Measurements from ENCODE around the gene ATP2B3. TPM values are rescaled to one million over a fixed set of nuclear protein-coding genes. Genes with fewer than 3 reads are reported as not detected.

Gene ATP2B3
- total RNA-seq, 1 experiment from 2014 or later, result 0.35 TPM

GRCh38 chrX:153538424-153538823, 21.0 kb downstream of the ATP2B3 start:
- H2BK20ac ChIP-seq (ENCODE audit: low read depth, low read length, poor library complexity, severe bottlenecking), result no peak overlapping the region
- H2BK15ac ChIP-seq (ENCODE audit: low read depth, low read length), result no peak overlapping the region
- no peak overlapping the region for H3K56ac ChIP-seq (ENCODE audit: insufficient read length, low read depth, low read length)
- no peak for DNase-seq
- H2BK120ac ChIP-seq (ENCODE audit: low read depth, low read length, poor library complexity, severe bottlenecking), result no peak overlapping the region
- Mint-ChIP-seq H3K27ac (no peak overlapping the region), H3K36me3 (ENCODE audit: insufficient read depth in 1 of 3, low read depth in 3 of 3) (peaks cover 0 to 2% (median 0%) of the 10 kb centered on the region in 3 experiments; a peak in 3 of 7 replicates), H3K4me3 (no peak overlapping the region), H3K4me1 (no peaks in the 10 kb centered on the region), H3K27me3 (ENCODE audit: low read depth) (peaks cover 10% of the 10 kb centered on the region), H3K9me3 (peaks cover 50 to 73% of the 10 kb centered on the region in 2 experiments)
- H3K9me3 ChIP-seq (ENCODE audit: control insufficient read depth, low read depth, low read length), result peaks cover 4% of the 10 kb centered on the region
- no peak overlapping the region for H3K18ac ChIP-seq (ENCODE audit: insufficient read length, low read depth, low read length)
- no peaks in the 10 kb centered on the region for H3K79me1 ChIP-seq (ENCODE audit: insufficient read depth, low read depth, low read length, poor library complexity, severe bottlenecking)
- H4K8ac ChIP-seq (replicated peaks; ENCODE audit: insufficient read length, low read depth, low read length), result no peak overlapping the region
- no peak for TF ChIP-seq CTCF (conservative IDR thresholded peaks at IDR 0.05)
- H3K4ac ChIP-seq (ENCODE audit: low read depth, low read length), result no peak overlapping the region
- H3K79me2 ChIP-seq (ENCODE audit: insufficient read depth, low read length), result no peaks in the 10 kb centered on the region
- H3K27ac ChIP-seq (ENCODE audit: insufficient read length, low read depth, low read length), result no peak overlapping the region
- WGBS (ENCODE audit: extremely low coverage, insufficient read length, low lambda C conversion rate), result no CpG with 5 or more reads among the region's 17 CpGs
- no peak overlapping the region for H2BK5ac ChIP-seq (ENCODE audit: insufficient read length, low read length)
- H3K4me2 ChIP-seq (ENCODE audit: insufficient read depth, insufficient read length, low read length), result no peak overlapping the region
- no peak overlapping the region for H3K23ac ChIP-seq (ENCODE audit: insufficient read length, low read depth, low read length)
- no peak overlapping the region for H3T11ph ChIP-seq (ENCODE audit: low read length)
- H4K5ac ChIP-seq (ENCODE audit: insufficient read length, low read depth, low read length), result no peak overlapping the region
- H2AK5ac ChIP-seq (ENCODE audit: insufficient read length, low read length), result no peak overlapping the region
- H2AFZ ChIP-seq (ENCODE audit: low read length), result no peak overlapping the region
- H2BK12ac ChIP-seq (ENCODE audit: insufficient read length, low read depth, low read length), result no peak overlapping the region
- H3K27me3 ChIP-seq (ENCODE audit: insufficient read depth, low read length), result no peaks in the 10 kb centered on the region
- H3K14ac ChIP-seq (ENCODE audit: insufficient read depth, low read length), result no peak overlapping the region
- peaks cover 3% of the 10 kb centered on the region for H3K23me2 ChIP-seq (ENCODE audit: insufficient read length, low read depth, low read length, poor library complexity, severe bottlenecking)
- H4K91ac ChIP-seq (ENCODE audit: insufficient read length, low read depth, low read length), result no peak overlapping the region
- no peaks in the 10 kb centered on the region for H4K20me1 ChIP-seq (ENCODE audit: control insufficient read depth, insufficient read depth, insufficient read length)
- no peaks in the 10 kb centered on the region for H3K4me1 ChIP-seq (ENCODE audit: insufficient read depth, low read length)
- no peak overlapping the region for H3K9ac ChIP-seq (ENCODE audit: extremely low read depth, insufficient read length, low read length)

All from H9 (cell line).